CD4-positive, alpha-beta T cell treated with Interleukin-15 for 1 hour (primary cell): ENCODE results near the gene RASD1.

Source experiments
- DNase-seq: peaks from one replicate; pipeline ENCODE4 v3.0.0-alpha.2; 2020

RASD1 gene

GRCh38 chr17:17509601-17510425 is 13.6 kb upstream of the RASD1 start:
- no peak for DNase-seq

- no peak for DNase-seq
Observed at GRCh38 chr17:17508646-17509591, 12.7 kb upstream of the RASD1 start.

GRCh38 chr17:17508019-17508535 is 11.9 kb upstream of the RASD1 start:
- DNase-seq: no peak

DNA sequence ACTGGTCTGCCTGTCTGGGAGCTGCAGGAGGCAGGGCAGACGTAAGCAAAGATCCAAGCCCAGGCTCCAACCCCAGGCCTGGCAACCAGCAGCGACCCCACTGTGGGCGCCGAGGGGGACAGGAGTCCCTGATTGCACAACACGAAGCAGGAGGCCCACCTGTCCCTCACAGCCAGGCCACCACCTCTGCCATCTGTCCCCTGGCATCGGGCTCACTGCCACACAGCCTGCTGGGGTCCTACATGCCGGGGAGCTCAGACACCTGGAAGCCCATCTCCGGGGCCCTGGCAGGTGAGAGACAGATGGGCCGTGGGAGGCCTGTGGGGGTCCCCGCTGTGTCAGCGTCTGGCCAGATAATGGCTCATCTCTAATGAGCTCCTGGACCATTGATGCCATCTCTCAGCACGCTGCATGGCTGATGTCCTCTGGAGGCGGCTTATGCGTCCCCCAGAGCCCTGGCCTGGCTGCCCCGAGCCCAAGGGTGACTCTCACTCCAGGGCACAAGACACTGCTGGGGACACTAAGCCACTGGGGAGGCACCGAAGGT is 11.3 kb upstream of the RASD1 start:
- no peak for DNase-seq

- no peak for DNase-seq
Observed at GRCh38 chr17:17506893-17507464, 10.8 kb upstream of the RASD1 start.

GRCh38 chr17:17506181-17506741 is 10.1 kb upstream of the RASD1 start:
- DNase-seq: no peak

DNA sequence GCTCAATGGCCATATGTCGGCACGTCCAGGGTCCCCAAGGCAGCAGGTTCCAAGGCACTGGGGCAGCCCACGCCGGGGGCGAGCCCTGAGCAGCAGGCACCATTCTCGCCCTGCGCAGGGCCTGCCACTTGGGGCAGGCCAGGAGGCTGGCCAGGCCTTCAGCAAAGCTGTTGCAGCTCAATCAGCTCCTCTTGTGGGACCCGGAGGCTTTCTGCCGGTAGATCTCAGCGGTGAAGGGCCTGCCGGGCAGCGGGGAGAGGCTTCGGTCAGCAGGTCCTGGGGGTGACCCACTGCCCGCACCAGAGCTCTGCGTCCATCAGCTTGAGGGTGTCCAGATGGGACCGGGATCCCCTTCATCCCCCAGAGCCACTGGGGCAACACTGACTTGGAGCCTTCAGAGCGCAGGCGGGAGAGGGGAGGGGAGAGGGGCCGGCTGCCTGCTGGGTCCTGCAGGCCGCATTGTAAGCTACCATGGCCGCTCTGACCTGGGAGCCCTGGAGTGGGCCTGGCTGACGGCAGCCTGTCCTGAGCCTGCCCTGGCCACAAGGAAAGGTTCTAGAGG is 9.5 kb upstream of the RASD1 start:
- DNase-seq: no peak

DNA sequence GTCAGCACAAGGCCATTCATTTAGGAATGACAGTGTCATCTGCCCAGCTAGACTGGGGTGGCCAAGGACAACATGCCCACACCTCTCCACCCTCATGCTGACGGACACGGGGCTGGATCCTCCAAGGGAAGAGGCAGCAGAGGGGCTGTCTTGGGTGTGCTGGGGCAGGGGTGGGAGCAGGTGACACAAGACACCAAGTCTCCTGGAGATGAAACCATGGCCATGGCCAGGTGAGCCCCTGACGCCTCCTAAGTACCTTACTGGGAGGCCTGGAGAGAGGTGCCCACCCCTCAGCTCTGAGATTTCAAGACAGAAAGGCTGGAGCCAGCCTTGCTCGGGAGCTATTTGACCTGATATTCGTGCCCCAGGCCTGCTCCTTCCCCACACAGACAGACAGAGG is 9.0 kb upstream of the RASD1 start:
- no peak for DNase-seq

- no peak for DNase-seq
Observed at GRCh38 chr17:17504341-17505140, 8.3 kb upstream of the RASD1 start.

GRCh38 chr17:17503566-17504130 is 7.5 kb upstream of the RASD1 start:
- no peak for DNase-seq

GRCh38 chr17:17502741-17503565 is 6.8 kb upstream of the RASD1 start:
- DNase-seq: no peak

DNA sequence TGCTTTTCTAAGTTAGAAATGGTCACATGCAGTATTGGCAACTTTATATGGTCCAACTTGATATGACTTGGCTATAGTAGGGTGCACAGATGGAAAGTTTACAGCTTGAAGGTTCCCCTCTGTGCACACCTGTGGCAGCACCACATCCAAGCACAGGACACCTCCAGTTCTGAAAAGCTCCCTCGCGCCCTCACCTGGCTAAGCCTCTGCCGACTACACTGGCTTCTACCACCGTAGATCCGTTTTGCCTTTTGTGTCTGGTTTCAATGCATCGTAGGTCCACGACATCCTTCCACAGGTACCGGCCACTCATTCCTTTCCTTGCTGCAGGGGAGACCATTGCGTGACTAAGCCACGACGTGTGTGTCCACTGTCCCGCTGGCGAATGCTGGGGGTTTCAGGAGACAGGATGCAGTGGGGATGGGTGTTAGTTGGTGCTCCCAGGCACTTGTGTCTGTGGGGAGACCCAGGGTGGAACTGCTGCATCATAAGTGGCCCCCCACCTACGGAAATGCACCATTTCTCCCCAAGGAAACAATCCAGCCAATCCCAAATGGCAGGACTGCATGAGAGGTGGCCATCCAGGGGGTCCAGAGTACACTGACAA is 4.9 kb upstream of the RASD1 start:
- DNase-seq: no peak

GRCh38 chr17:17499402-17500145 is 3.4 kb upstream of the RASD1 start:
- no peak for DNase-seq

GRCh38 chr17:17498606-17499301 is 2.6 kb upstream of the RASD1 start:
- no peak for DNase-seq

GRCh38 chr17:17497845-17498520 is 1.8 kb upstream of the RASD1 start:
- no peak for DNase-seq

GRCh38 chr17:17497065-17497844 is 1.1 kb upstream of the RASD1 start:
- DNase-seq: no peak
